ENCODE data around the gene FERMT3.
A peak's percentile ranks its signal among the peaks of the same experiment; 100 is the strongest.

The FERMT3 gene

GRCh38 chr11:64263021-64263946, 56.8 kb downstream of the FERMT3 start:
- no peak for DNase-seq (ENCODE audit: low read depth, low spot score)

- no peak for DNase-seq (ENCODE audit: low read depth, low spot score)
Observed at GRCh38 chr11:64263947-64264317, 57.4 kb downstream of the FERMT3 start.

- no peak for DNase-seq (ENCODE audit: low read depth, low spot score)
Observed at GRCh38 chr11:64264371-64264852, 57.9 kb downstream of the FERMT3 start.

GRCh38 chr11:64265176-64266160, 58.9 kb downstream of the FERMT3 start:
- no peak for DNase-seq (ENCODE audit: low read depth, low spot score)

GRCh38 chr11:64266339-64266738, 59.8 kb downstream of the FERMT3 start:
- DNase-seq (ENCODE audit: low read depth, low spot score), result no peak

- no peak for DNase-seq (ENCODE audit: low read depth, low spot score)
Observed at GRCh38 chr11:64267207-64267945, 60.9 kb downstream of the FERMT3 start.

- no peak for DNase-seq (ENCODE audit: low read depth, low spot score)
Observed at GRCh38 chr11:64268025-64268892, 61.7 kb downstream of the FERMT3 start.

- DNase-seq (ENCODE audit: low read depth, low spot score), result no peak
Observed at GRCh38 chr11:64268893-64269539, 62.5 kb downstream of the FERMT3 start.

GRCh38 chr11:64269540-64270220, 63.2 kb downstream of the FERMT3 start:
- peak; percentile 99 for DNase-seq (ENCODE audit: low read depth, low spot score)

Data from brain pericyte (primary cell).